SK-N-SH treated with all-trans-retinoic acid at 6 μM for 48 hours (cell line): ENCODE results near the gene CCDC89.
"Not testable (repeated sequence)": the region's sequence is repeated elsewhere in the genome, so short reads cannot be mapped to it uniquely, and the experiment has no call there.

ENCODE experiments used
- ATAC-seq: fragments of 200-7000 bp; cut with Tn5 transposase; 3 replicates; pipeline ENCODE4 v1.9.1; 2020; ENCODE audit warnings: mild to moderate bottlenecking, moderate library complexity
- ARNTL ChIP-seq: fragments of 450-650 bp; formaldehyde crosslinking; IDR thresholded peaks from 2 replicates; pipeline ENCODE4 v1.5.0; 2020; ENCODE audit warnings: low read depth, mild to moderate bottlenecking, moderate library complexity, borderline replicate concordance
- BACH2 ChIP-seq: fragments of 250-450 bp; sonication (Bioruptor Pico); IDR thresholded peaks from 2 replicates; pipeline ENCODE4 v1.9.0; 2021; ENCODE audit warnings: mild to moderate bottlenecking, borderline replicate concordance
- CSDC2 ChIP-seq: fragments of 250-450 bp; sonication (Bioruptor Pico); IDR thresholded peaks from 2 replicates; pipeline ENCODE4 v1.5.0; 2020; ENCODE audit warnings: mild to moderate bottlenecking, moderate library complexity
- ESRRG ChIP-seq: fragments of 250-450 bp; sonication (Bioruptor Pico); IDR thresholded peaks from 2 replicates; pipeline ENCODE4 v1.6.1; 2021; ENCODE audit warnings: mild to moderate bottlenecking
- GLIS3 ChIP-seq: fragments of 250-450 bp; sonication (Bioruptor Pico); IDR thresholded peaks from 2 replicates; pipeline ENCODE4 v1.5.0; 2020; ENCODE audit warnings: mild to moderate bottlenecking, moderate library complexity
- ISL1 ChIP-seq: fragments of 250-450 bp; sonication (Bioruptor Pico); IDR thresholded peaks from 2 replicates; pipeline ENCODE4 v2.1.2; 2022; ENCODE audit warnings: mild to moderate bottlenecking, moderate library complexity
- OSR1 ChIP-seq: fragments of 250-450 bp; sonication (Bioruptor Pico); IDR thresholded peaks from 2 replicates; pipeline ENCODE4 v1.8.0; 2022; ENCODE audit warnings: moderate library complexity, mild to moderate bottlenecking, inconsistent platforms
- PPARA ChIP-seq: fragments of 250-450 bp; sonication (Bioruptor Pico); IDR thresholded peaks from 2 replicates; pipeline ENCODE4 v1.5.0; 2020; ENCODE audit warnings: mild to moderate bottlenecking, borderline replicate concordance
- RARB ChIP-seq: fragments of 250-450 bp; sonication (Bioruptor Pico); IDR thresholded peaks from 2 replicates; pipeline ENCODE4 v1.8.0; 2021; ENCODE audit warnings: mild to moderate bottlenecking, moderate library complexity
- SNAI2 ChIP-seq: fragments of 250-450 bp; sonication (Bioruptor Pico); IDR thresholded peaks from 2 replicates; pipeline ENCODE4 v1.5.0; 2020; ENCODE audit warnings: mild to moderate bottlenecking, moderate library complexity
- TCF4 ChIP-seq: fragments of 250-450 bp; sonication (Bioruptor Pico); IDR thresholded peaks from 2 replicates; pipeline ENCODE4 v1.8.0; 2021; ENCODE audit warnings: mild to moderate bottlenecking, moderate library complexity, borderline replicate concordance
- TOX ChIP-seq: fragments of 250-450 bp; sonication (Bioruptor Pico); IDR thresholded peaks from 2 replicates; pipeline ENCODE4 v1.8.0; 2021; ENCODE audit warnings: mild to moderate bottlenecking, moderate library complexity, borderline replicate concordance
- ZFP30 ChIP-seq: fragments of 450-650 bp; formaldehyde crosslinking; IDR thresholded peaks from 2 replicates; pipeline ENCODE4 v1.5.0; 2022; ENCODE audit warnings: mild to moderate bottlenecking, moderate library complexity
- ZNF565 ChIP-seq: fragments of 450-650 bp; formaldehyde crosslinking; conservative IDR thresholded peaks from 2 replicates; pipeline ENCODE4 v1.5.0; 2020; ENCODE audit warnings: low read depth, mild to moderate bottlenecking, moderate library complexity
- ZNF70 ChIP-seq: fragments of 450-650 bp; formaldehyde crosslinking; IDR thresholded peaks from 2 replicates; pipeline ENCODE4 v1.5.0; 2020; ENCODE audit warnings: mild to moderate bottlenecking, moderate library complexity
- ZNF8 ChIP-seq: fragments of 450-650 bp; formaldehyde crosslinking; IDR thresholded peaks from 2 replicates; pipeline ENCODE4 v1.5.0; 2020; ENCODE audit warnings: mild to moderate bottlenecking, moderate library complexity
- TF ChIP-seq, protein P1 (sequence below): fragments of 250-450 bp; sonication (Bioruptor Pico); IDR thresholded peaks from 2 replicates; pipeline ENCODE4 v1.8.0; 2020; ENCODE audit warnings: mild to moderate bottlenecking, moderate library complexity, borderline replicate concordance
- TF ChIP-seq, protein P2 (sequence below): fragments of 250-450 bp; sonication (Bioruptor Pico); IDR thresholded peaks from 2 replicates; pipeline ENCODE4 v1.5.0; 2020; ENCODE audit warnings: mild to moderate bottlenecking, moderate library complexity
- TF ChIP-seq, protein P3 (sequence below): fragments of 250-450 bp; sonication (Bioruptor Pico); IDR thresholded peaks from 2 replicates; pipeline ENCODE4 v1.5.1; 2021; ENCODE audit warnings: mild to moderate bottlenecking, moderate library complexity

The CCDC89 gene

DNA sequence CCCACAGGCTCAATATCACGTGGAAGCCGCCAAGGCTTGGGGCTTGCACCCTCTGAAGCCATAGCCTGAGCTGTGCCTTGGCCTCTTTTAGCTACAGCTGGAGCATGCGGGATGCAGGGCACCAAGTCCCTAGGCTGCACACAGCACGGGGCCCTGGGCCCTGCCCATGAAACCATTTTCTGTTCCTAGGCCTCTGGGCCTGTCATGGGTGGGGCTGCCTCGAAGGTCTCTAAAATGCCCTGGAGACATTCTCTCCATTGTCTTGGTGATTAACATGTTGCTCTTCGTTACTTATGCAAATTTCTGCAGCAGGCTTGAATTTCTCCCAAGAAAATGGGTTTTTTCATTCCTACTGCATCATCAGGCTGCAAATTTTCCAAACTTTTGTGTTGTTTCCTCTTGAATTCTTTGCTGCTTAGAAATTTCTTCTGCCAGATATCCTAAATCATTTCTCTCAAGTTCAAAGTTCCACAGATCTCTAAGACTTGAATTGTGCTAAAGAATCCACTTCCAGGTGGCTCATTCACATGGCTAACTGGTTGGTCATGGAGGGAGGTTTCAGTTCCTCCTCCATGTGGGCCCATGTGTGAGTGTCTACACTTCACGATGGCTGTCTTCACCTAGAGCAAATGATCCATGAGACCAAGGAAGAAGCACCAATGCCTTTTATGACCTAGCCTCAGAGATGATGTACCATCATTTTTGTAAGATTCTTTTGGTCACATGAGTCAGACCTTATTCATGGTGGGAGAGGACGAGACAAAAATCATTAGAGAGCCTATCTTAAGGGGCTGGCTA, 13.7 kb downstream of the CCDC89 start:
- no peak for ATAC-seq
- TF ChIP-seq ZNF70 (CRISPR knock-in tag) = no peak
- TF ChIP-seq TCF4 (CRISPR knock-in tag) = no peak
- no peak for TF ChIP-seq ISL1 (CRISPR knock-in tag)
- TF ChIP-seq, protein P1, sequence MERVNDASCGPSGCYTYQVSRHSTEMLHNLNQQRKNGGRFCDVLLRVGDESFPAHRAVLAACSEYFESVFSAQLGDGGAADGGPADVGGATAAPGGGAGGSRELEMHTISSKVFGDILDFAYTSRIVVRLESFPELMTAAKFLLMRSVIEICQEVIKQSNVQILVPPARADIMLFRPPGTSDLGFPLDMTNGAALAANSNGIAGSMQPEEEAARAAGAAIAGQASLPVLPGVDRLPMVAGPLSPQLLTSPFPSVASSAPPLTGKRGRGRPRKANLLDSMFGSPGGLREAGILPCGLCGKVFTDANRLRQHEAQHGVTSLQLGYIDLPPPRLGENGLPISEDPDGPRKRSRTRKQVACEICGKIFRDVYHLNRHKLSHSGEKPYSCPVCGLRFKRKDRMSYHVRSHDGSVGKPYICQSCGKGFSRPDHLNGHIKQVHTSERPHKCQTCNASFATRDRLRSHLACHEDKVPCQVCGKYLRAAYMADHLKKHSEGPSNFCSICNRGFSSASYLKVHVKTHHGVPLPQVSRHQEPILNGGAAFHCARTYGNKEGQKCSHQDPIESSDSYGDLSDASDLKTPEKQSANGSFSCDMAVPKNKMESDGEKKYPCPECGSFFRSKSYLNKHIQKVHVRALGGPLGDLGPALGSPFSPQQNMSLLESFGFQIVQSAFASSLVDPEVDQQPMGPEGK (CRISPR knock-in tag) = no peak
- no peak for TF ChIP-seq BACH2 (CRISPR knock-in tag)
- TF ChIP-seq RARB = no peak

DNA sequence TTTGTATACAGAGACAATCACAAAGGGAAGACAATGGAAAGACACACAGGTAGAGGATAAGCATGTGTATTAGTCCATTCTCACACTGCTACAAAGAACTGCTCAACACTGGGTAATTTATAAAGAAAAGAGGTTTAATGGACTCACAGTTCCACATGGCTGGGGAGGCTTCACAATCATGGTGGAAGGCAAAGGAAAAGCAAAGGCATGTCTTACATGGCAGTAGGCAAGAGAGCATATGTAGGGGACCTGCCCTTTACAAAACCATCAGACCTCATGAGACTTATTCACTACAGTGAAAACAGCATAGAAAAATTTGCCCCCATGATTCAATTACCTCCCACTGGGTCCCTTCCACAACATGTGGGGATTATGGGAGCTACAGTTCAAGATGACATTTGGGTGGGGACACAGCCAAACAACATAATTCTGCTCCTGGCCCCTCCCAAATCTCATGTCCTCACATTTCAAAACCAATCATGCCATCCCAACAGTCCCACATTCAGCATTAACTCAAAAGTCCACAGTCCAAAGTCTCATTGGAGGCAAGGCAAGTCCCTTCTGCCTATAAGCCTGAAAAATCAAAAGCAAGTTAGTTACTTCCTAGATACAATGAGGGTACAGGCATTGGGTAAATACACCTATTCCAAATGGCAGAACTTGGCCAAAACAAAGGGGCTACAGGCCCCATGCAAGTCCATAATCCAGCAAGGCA, 14.9 kb downstream of the CCDC89 start:
- not testable (repeated sequence) for ATAC-seq

DNA sequence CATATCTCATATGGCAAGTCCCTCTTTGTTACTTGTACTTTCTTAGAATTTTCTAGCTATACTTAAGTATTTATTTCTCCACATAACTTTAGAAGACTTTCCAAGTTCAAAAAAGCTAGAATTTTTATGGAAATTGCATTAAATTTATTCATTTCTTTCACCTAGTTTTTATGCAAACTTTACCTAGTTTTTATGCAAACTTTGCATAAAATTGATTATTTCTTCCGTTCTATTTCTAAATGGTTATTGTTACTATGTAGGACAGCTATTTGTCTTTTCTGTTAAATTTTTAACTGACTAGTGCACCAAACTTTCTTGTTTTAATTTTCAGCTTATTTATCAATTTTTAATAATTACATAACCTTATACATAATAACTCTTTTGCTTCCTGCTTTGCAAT, 17.8 kb downstream of the CCDC89 start:
- no peak for ATAC-seq

DNA sequence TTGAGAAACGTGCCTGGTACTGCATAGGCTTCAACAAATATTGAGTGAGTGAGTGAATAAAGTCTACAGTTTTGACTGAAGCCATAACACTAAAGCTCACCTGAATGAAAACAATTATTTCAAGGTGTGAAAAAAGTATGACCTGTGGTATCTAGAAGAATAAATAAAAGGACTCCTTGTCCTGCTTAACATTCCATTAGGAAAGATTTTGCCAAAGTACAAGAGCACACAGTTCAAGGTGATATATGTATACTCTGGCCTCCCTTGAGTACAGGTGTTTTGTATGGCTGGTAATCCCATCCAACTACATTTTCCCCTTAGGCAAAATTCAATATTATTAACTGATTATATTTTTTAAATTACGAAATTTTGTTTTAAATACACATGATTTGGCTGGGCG, 19.3 kb downstream of the CCDC89 start:
- ATAC-seq = no peak
- TF ChIP-seq PPARA (no peak), ZFP30 (CRISPR knock-in tag) (no peak), RARB (no peak), GLIS3 (CRISPR knock-in tag) (no peak), OSR1 (no peak)

More for the DNA sequence above, 17.8 kb downstream of the CCDC89 start:
- no peak for TF ChIP-seq ESRRG (CRISPR knock-in tag)
- TF ChIP-seq RARB = no peak
- TF ChIP-seq GLIS3 (CRISPR knock-in tag) = no peak
- no peak for TF ChIP-seq BACH2 (CRISPR knock-in tag)
- TF ChIP-seq CSDC2 (CRISPR knock-in tag) = no peak
- no peak for TF ChIP-seq TOX (CRISPR knock-in tag)
- TF ChIP-seq PPARA = no peak
- TF ChIP-seq, protein P1 (CRISPR knock-in tag) = no peak
- TF ChIP-seq, protein P2, sequence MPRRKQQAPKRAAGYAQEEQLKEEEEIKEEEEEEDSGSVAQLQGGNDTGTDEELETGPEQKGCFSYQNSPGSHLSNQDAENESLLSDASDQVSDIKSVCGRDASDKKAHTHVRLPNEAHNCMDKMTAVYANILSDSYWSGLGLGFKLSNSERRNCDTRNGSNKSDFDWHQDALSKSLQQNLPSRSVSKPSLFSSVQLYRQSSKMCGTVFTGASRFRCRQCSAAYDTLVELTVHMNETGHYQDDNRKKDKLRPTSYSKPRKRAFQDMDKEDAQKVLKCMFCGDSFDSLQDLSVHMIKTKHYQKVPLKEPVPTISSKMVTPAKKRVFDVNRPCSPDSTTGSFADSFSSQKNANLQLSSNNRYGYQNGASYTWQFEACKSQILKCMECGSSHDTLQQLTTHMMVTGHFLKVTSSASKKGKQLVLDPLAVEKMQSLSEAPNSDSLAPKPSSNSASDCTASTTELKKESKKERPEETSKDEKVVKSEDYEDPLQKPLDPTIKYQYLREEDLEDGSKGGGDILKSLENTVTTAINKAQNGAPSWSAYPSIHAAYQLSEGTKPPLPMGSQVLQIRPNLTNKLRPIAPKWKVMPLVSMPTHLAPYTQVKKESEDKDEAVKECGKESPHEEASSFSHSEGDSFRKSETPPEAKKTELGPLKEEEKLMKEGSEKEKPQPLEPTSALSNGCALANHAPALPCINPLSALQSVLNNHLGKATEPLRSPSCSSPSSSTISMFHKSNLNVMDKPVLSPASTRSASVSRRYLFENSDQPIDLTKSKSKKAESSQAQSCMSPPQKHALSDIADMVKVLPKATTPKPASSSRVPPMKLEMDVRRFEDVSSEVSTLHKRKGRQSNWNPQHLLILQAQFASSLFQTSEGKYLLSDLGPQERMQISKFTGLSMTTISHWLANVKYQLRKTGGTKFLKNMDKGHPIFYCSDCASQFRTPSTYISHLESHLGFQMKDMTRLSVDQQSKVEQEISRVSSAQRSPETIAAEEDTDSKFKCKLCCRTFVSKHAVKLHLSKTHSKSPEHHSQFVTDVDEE (CRISPR knock-in tag) = no peak
- TF ChIP-seq ISL1 (CRISPR knock-in tag) = no peak
- no peak for TF ChIP-seq ZNF70 (CRISPR knock-in tag)
- TF ChIP-seq OSR1 = no peak
- no peak for TF ChIP-seq SNAI2 (CRISPR knock-in tag)
- no peak for TF ChIP-seq ZFP30 (CRISPR knock-in tag)
- no peak for TF ChIP-seq ARNTL
- TF ChIP-seq ZNF565 (CRISPR knock-in tag) = no peak
- no peak for TF ChIP-seq ZNF8
- TF ChIP-seq, protein P3, sequence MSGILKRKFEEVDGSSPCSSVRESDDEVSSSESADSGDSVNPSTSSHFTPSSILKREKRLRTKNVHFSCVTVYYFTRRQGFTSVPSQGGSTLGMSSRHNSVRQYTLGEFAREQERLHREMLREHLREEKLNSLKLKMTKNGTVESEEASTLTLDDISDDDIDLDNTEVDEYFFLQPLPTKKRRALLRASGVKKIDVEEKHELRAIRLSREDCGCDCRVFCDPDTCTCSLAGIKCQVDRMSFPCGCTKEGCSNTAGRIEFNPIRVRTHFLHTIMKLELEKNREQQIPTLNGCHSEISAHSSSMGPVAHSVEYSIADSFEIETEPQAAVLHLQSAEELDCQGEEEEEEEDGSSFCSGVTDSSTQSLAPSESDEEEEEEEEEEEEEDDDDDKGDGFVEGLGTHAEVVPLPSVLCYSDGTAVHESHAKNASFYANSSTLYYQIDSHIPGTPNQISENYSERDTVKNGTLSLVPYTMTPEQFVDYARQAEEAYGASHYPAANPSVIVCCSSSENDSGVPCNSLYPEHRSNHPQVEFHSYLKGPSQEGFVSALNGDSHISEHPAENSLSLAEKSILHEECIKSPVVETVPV (CRISPR knock-in tag) = no peak
